Keratinocyte (primary cell): ENCODE data around the gene PARVA. TPM values are rescaled to one million over a fixed set of nuclear protein-coding genes. Genes with fewer than 3 reads are reported as not detected.

Experiments
- DNase-seq: peaks from one replicate; pipeline ENCODE4 v3.0.0-alpha.2; 2011; ENCODE audit warnings: low read depth, missing footprints, low spot score
- FAIRE-seq: peaks from 2 replicates; lab custom pipeline; 2011; peaks lifted over from hg19 to GRCh38; lab: Jason Lieb, UNC
- H2AFZ ChIP-seq: 2 replicates; pipeline ENCODE4 v1.6.0; 2012; ENCODE audit warnings: low read length, control low read depth, inconsistent platforms; ENCODE audit not compliant: control insufficient read depth
- H3K27ac ChIP-seq: 2 replicates; pipeline ENCODE4 v1.5.1; 2011; ENCODE audit warnings: low read length; ENCODE audit not compliant: control insufficient read depth, insufficient read depth
- H3K27me3 ChIP-seq: 3 replicates; pipeline ENCODE4 v1.6.0; 2011; ENCODE audit warnings: low read length; ENCODE audit not compliant: control insufficient read depth, insufficient read depth; ENCODE audit errors: extremely low read depth
- H3K36me3 ChIP-seq, 2 experiments: 2 replicates in 1 of 2; 3 replicates in 1 of 2; pipeline ENCODE4 v1.5.1; 2011; ENCODE audit warnings: low read length in 2 of 2, mild to moderate bottlenecking in 1 of 2; ENCODE audit not compliant: control insufficient read depth in 2 of 2, insufficient read depth in 2 of 2; ENCODE audit errors: extremely low read depth in 1 of 2
- H3K4me1 ChIP-seq: 3 replicates; pipeline ENCODE4 v1.5.1; 2011; ENCODE audit warnings: low read length; ENCODE audit not compliant: control insufficient read depth, insufficient read depth; ENCODE audit errors: extremely low read depth
- H3K4me2 ChIP-seq: 3 replicates; pipeline ENCODE4 v1.6.0; 2011; ENCODE audit warnings: low read depth, low read length; ENCODE audit not compliant: control insufficient read depth, insufficient read depth; ENCODE audit errors: extremely low read depth
- H3K4me3 ChIP-seq, 3 experiments: fragments of 200-600 bp in 1 of 3; sonication (generic) in 1 of 3; 2 replicates in 2 of 3; 3 replicates in 1 of 3; pipeline ENCODE4 v1.5.1; 2011 to 2016; ENCODE audit warnings: low read length in 3 of 3, mild to moderate bottlenecking in 3 of 3, control low read depth in 2 of 3, inconsistent platforms in 1 of 3, low read depth in 1 of 3, mixed read lengths in 1 of 3, mixed run types in 1 of 3, moderate library complexity in 1 of 3; ENCODE audit not compliant: control insufficient read depth in 2 of 3, insufficient read depth in 2 of 3; ENCODE audit errors: extremely low read depth in 1 of 3
- H3K79me2 ChIP-seq: 2 replicates; pipeline ENCODE4 v1.6.0; 2012; ENCODE audit warnings: low read length; ENCODE audit not compliant: control insufficient read depth, insufficient read depth
- H3K9ac ChIP-seq: 3 replicates; pipeline ENCODE4 v1.6.0; 2011; ENCODE audit warnings: low read length; ENCODE audit not compliant: control insufficient read depth, insufficient read depth; ENCODE audit errors: extremely low read depth
- H3K9me1 ChIP-seq: 3 replicates; pipeline ENCODE4 v1.6.0; 2011; ENCODE audit warnings: low read length; ENCODE audit not compliant: control insufficient read depth, insufficient read depth; ENCODE audit errors: extremely low read depth
- H3K9me3 ChIP-seq: 2 replicates; pipeline ENCODE4 v1.5.1; 2012; ENCODE audit warnings: low read depth, low read length; ENCODE audit not compliant: control insufficient read depth
- H4K20me1 ChIP-seq: 3 replicates; pipeline ENCODE4 v1.6.0; 2011; ENCODE audit warnings: low read length; ENCODE audit not compliant: control insufficient read depth, insufficient read depth; ENCODE audit errors: extremely low read depth
- CTCF ChIP-seq, 3 experiments: IDR thresholded peaks in 1 of 3; conservative IDR thresholded peaks in 1 of 3; optimal IDR thresholded peaks in 1 of 3; 2 replicates in 2 of 3; 3 replicates in 1 of 3; pipeline versions ENCODE3 to v1.5.1; 2011; ENCODE audit warnings: low read length in 3 of 3, mild to moderate bottlenecking in 3 of 3, moderate library complexity in 2 of 3, control low read depth in 1 of 3, inconsistent platforms in 1 of 3; ENCODE audit not compliant: insufficient read depth in 2 of 3; ENCODE audit errors: extremely low read depth in 1 of 3
- EZH2 ChIP-seq: IDR thresholded peaks from one replicate; pipeline ENCODE4 v1.6.1; 2012; ENCODE audit warnings: inconsistent platforms, mild to moderate bottlenecking, low read length, moderate library complexity
- dilution Hi-C: fragments of 300-500 bp; cut with MboI; formaldehyde crosslinking; loops from one replicate; pipeline ENCODE4 v1.7.0; 2020; ENCODE audit warnings: low sequenced_read_pairs; ENCODE audit not compliant: extremely low pct_ligation_motif_present
- polyA plus RNA-seq, 5 experiments: library from polyadenylated mRNA; depleted of rRNA in 3 of 5; stranded (reverse) in 3 of 5; stranded (forward) in 1 of 5; unstranded in 1 of 5; fragments of >200 nt; gene quantifications; 1 replicate in 1 of 5; 2 replicates in 3 of 5; 3 replicates in 1 of 5; pipeline versions ENCODE4 v1.2.1 to v1.2.3, GENCODE V29; 2011 to 2012; ENCODE audit warnings: missing spikeins in 2 of 5, low read depth in 1 of 5, low replicate concordance in 1 of 5

The PARVA gene
- polyA plus RNA-seq, 1 donor (not counting 4 experiments of a cell fraction or from before 2014, with no cell fraction given), result 28.9 TPM

GRCh38 chr11:12560362-12560761, 183.0 kb downstream of the PARVA start:
- FAIRE-seq, result no peak

GRCh38 chr11:12560861-12561260, 183.5 kb downstream of the PARVA start:
- peaks cover 10% of the 10 kb centered on the region for H3K27me3 ChIP-seq
- H3K4me2 ChIP-seq, result no peak overlapping the region
- H2AFZ ChIP-seq, result no peak overlapping the region
- no peak overlapping the region for H3K27ac ChIP-seq
- DNase-seq, result no peak
- H3K9me1 ChIP-seq, result no peaks in the 10 kb centered on the region
- no peak overlapping the region for H3K4me3 ChIP-seq
- H3K9ac ChIP-seq, result no peak overlapping the region
- no peaks in the 10 kb centered on the region for H3K79me2 ChIP-seq
- H3K9me3 ChIP-seq, result no peaks in the 10 kb centered on the region
- FAIRE-seq, result no peak
- H4K20me1 ChIP-seq, result no peaks in the 10 kb centered on the region
- H3K36me3 ChIP-seq, result no peaks in the 10 kb centered on the region
- peaks cover 10% of the 10 kb centered on the region for H3K4me1 ChIP-seq
- dilution Hi-C loops, result no loop called here
- TF ChIP-seq CTCF (optimal IDR thresholded peaks at IDR 0.05 in 1 of 3, IDR thresholded peaks at IDR 0.05 in 1 of 3, conservative IDR thresholded peaks at IDR 0.05 in 1 of 3; ENCODE audit: extremely low read depth in 1 of 3, insufficient read depth in 2 of 3, low read length in 3 of 3) (no peak), EZH2 (no peak)

More at GRCh38 chr11:12560362-12560761, 183.0 kb downstream of the PARVA start:
- Histone ChIP-seq H3K36me3 (no peaks in the 10 kb centered on the region), H3K4me2 (no peak overlapping the region), H4K20me1 (no peaks in the 10 kb centered on the region), H3K9me1 (no peaks in the 10 kb centered on the region), H3K79me2 (no peaks in the 10 kb centered on the region), H3K9me3 (no peaks in the 10 kb centered on the region), H3K4me3 (no peak overlapping the region), H3K27me3 (peaks cover 7% of the 10 kb centered on the region), H3K4me1 (peaks cover 10% of the 10 kb centered on the region), H3K9ac (no peak overlapping the region), H2AFZ (no peak overlapping the region), H3K27ac (no peak overlapping the region)
- dilution Hi-C loops, result no loop called here
- no peak for TF ChIP-seq CTCF (optimal IDR thresholded peaks at IDR 0.05 in 1 of 3, IDR thresholded peaks at IDR 0.05 in 1 of 3, conservative IDR thresholded peaks at IDR 0.05 in 1 of 3; ENCODE audit: extremely low read depth in 1 of 3, insufficient read depth in 2 of 3, low read length in 3 of 3)
- TF ChIP-seq EZH2, result no peak
- no peak for DNase-seq
